RWPE1 (cell line): Measurements from ENCODE around the gene TEX52.

Experiments used
- CTCF ChIA-PET: fragments of 350-600 bp; sonication (Branson Sonifier 250); formaldehyde crosslinking; extraction: SDS; loops from one replicate; lab custom pipeline; 2021; lab: Yijun Ruan, JAX
- POLR2A ChIA-PET: fragments of 400-600 bp; formaldehyde crosslinking; extraction: SDS; loops from one replicate; lab custom pipeline; 2020; ENCODE audit warnings: antibody characterized with exemption; ENCODE audit not compliant: low non-redundant PET; lab: Yijun Ruan, JAX
- DNase-seq: peaks from one replicate; pipeline ENCODE4 v3.0.0; 2012; ENCODE audit warnings: low spot score
- H3K27ac ChIP-seq: fragments of 450-650 bp; 2 replicates; pipeline ENCODE4 v1.5.1; 2017
- TF ChIP-seq, protein P1 (sequence below): fragments of 450-650 bp; conservative IDR thresholded peaks from 2 replicates; pipeline ENCODE4 v1.5.1; 2017; ENCODE audit warnings: low read depth, mild to moderate bottlenecking

Gene TEX52

GRCh38 chr12:2895051-2895451, 38.2 kb upstream of the TEX52 start:
- no peak overlapping the region for H3K27ac ChIP-seq

DNA sequence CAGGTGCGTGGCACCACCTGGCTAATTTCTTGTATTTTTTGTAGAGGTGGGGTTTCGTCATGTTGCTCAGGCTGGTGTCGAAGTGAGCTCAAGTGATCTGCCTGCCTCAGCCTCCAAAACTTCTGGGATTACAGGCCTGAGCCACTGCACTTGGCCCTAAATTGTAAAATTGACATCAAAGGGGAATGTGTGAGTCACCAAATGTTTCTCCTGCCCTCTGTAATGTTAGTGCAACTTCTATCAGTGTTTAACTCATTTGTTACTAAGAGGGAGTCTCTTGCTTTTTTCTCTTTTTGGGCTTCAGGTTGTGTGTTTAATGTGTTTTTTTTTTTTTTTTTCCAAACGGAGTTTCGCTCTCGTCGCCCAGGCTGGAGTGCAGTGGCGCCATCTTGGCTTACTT, 36.2 kb upstream of the TEX52 start:
- POLR2A ChIA-PET, result no interaction called here
- CTCF ChIA-PET, result interaction anchor here (0.7 to 0.8 kb wide), 2 partner anchors 31 to 39 kb away, joined by 4 read pairs; no protein-coding TSS in a partner anchor
- DNase-seq, result no peak
- TF ChIP-seq, protein P1, sequence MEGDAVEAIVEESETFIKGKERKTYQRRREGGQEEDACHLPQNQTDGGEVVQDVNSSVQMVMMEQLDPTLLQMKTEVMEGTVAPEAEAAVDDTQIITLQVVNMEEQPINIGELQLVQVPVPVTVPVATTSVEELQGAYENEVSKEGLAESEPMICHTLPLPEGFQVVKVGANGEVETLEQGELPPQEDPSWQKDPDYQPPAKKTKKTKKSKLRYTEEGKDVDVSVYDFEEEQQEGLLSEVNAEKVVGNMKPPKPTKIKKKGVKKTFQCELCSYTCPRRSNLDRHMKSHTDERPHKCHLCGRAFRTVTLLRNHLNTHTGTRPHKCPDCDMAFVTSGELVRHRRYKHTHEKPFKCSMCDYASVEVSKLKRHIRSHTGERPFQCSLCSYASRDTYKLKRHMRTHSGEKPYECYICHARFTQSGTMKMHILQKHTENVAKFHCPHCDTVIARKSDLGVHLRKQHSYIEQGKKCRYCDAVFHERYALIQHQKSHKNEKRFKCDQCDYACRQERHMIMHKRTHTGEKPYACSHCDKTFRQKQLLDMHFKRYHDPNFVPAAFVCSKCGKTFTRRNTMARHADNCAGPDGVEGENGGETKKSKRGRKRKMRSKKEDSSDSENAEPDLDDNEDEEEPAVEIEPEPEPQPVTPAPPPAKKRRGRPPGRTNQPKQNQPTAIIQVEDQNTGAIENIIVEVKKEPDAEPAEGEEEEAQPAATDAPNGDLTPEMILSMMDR, result no peak
- peak overlapping the region; percentile 12; the same call in 1 of the 2 replicates for H3K27ac ChIP-seq

More at GRCh38 chr12:2895051-2895451, 38.2 kb upstream of the TEX52 start:
- ChIA-PET CTCF (interaction anchor here (0.5 to 0.6 kb wide), 2 partner anchors 21 to 30 kb away, joined by 3 read pairs; no protein-coding TSS in a partner anchor), POLR2A (no interaction called here)
- TF ChIP-seq, protein P1, result no peak
- no peak for DNase-seq

GRCh38 chr12:2892246-2892645, 35.4 kb upstream of the TEX52 start:
- POLR2A ChIA-PET, result no interaction called here
- CTCF ChIA-PET, result interaction anchor here (0.6 to 0.8 kb wide), 3 partner anchors 8 to 179 kb away, joined by 3 to 9 read pairs (median 4); no protein-coding TSS in a partner anchor

GRCh38 chr12:2891240-2892053, 34.6 kb upstream of the TEX52 start:
- peak; percentile 18 for DNase-seq
- CTCF ChIA-PET, result interaction anchor here (0.6 kb wide), 1 partner anchor 179 kb away, joined by 9 read pairs; no protein-coding TSS in a partner anchor

More at GRCh38 chr12:2892246-2892645, 35.4 kb upstream of the TEX52 start:
- TF ChIP-seq, protein P1, result no peak
- DNase-seq, result no peak
- no peak overlapping the region for H3K27ac ChIP-seq

GRCh38 chr12:2890388-2891239, 33.8 kb upstream of the TEX52 start, which contains the start of gene TULP3:
Gene TULP3, plus strand, starts transcription at chr12:2890891. Its CDS starts 57 bp downstream, at chr12:2890948.
- TF ChIP-seq, protein P1, result no peak
- DNase-seq, result peak; percentile 97
- ChIA-PET POLR2A (interaction anchor here (0.6 kb wide), 1 partner anchor 77 kb away, joined by 4 read pairs; no protein-coding TSS in a partner anchor), CTCF (no interaction called here)
- H3K27ac ChIP-seq, result peak within 1 kb of the TSS; percentile 79

More at GRCh38 chr12:2891240-2892053, 34.6 kb upstream of the TEX52 start:
- POLR2A ChIA-PET, result interaction anchor here (0.6 kb wide), 2 partner anchors 8 to 78 kb away, joined by 4 to 6 read pairs; no protein-coding TSS in a partner anchor
- TF ChIP-seq, protein P1, result no peak
- peak overlapping the region; percentile 79 for H3K27ac ChIP-seq

GRCh38 chr12:2890001-2890387, 33.2 kb upstream of the TEX52 start:
- no peak for DNase-seq
- CTCF ChIA-PET, result no interaction called here
- peak overlapping the region; percentile 79 for H3K27ac ChIP-seq
- TF ChIP-seq, protein P1, result no peak
- POLR2A ChIA-PET, result no interaction called here
